ENCODE data around the gene COL20A1.

- TF ChIP-seq ZXDB (tag by site-specific recombination; IDR thresholded peaks at IDR 0.05) (no peak), ZNF558 (tag by site-specific recombination; IDR thresholded peaks at IDR 0.05) (no peak), ZNF175 (tag by site-specific recombination; IDR thresholded peaks at IDR 0.05) (no peak), MZF1 (tag by site-specific recombination; IDR thresholded peaks at IDR 0.05; ENCODE audit: borderline replicate concordance) (no peak), ZNF157 (tag by site-specific recombination; IDR thresholded peaks at IDR 0.05) (no peak), CTCF (tag by site-specific recombination; IDR thresholded peaks at IDR 0.05) (no peak), ZBTB20 (tag by site-specific recombination; IDR thresholded peaks at IDR 0.05) (no peak), KLF16 (tag by site-specific recombination; IDR thresholded peaks at IDR 0.05) (no peak), ZNF23 (tag by site-specific recombination; IDR thresholded peaks at IDR 0.05; ENCODE audit: borderline replicate concordance) (no peak), PRDM10 (tag by site-specific recombination; IDR thresholded peaks at IDR 0.05) (no peak), SP2 (tag by site-specific recombination; IDR thresholded peaks at IDR 0.05) (no peak), OVOL3 (tag by site-specific recombination; IDR thresholded peaks at IDR 0.05) (no peak), ZBTB10 (tag by site-specific recombination; IDR thresholded peaks at IDR 0.05) (no peak)
Observed at GRCh38 chr20:63372971-63373885, 80.2 kb downstream of the COL20A1 start.

All from HEK293 (cell line).